K562 (cell line): ENCODE measurements around the gene ATCAY. TPM values are rescaled to one million over a fixed set of nuclear protein-coding genes. Genes with fewer than 3 reads are reported as not detected.

Experiments used
- ELF4 ChIP-seq: fragments of 450-650 bp; formaldehyde crosslinking; IDR thresholded peaks from 2 replicates; pipeline ENCODE4 v1.4.0; 2022; ENCODE audit warnings: missing genetic modification characterization
- MIER1 ChIP-seq: fragments of 450-650 bp; IDR thresholded peaks from 2 replicates; pipeline ENCODE4 v1.6.1; 2016; ENCODE audit warnings: antibody characterized with exemption, mild to moderate bottlenecking, low read depth
- POLR2H ChIP-seq: IDR thresholded peaks from 2 replicates; pipeline ENCODE4 v1.6.1; 2016; ENCODE audit warnings: missing genetic modification characterization, low read depth, mild to moderate bottlenecking, control low read depth, missing compliant biosample characterization, moderate library complexity
- SAP30 ChIP-seq: fragments of 200-600 bp; sonication (generic); IDR thresholded peaks from 2 replicates; pipeline ENCODE4 v1.6.1; 2012; ENCODE audit warnings: borderline replicate concordance, low read depth, mild to moderate bottlenecking, moderate library complexity, low read length, control low read depth, inconsistent platforms; ENCODE audit not compliant: insufficient read depth, poor library complexity, severe bottlenecking
- polyA plus RNA-seq, 8 experiments: library from polyadenylated mRNA; depleted of rRNA in 4 of 8; stranded (reverse) in 5 of 8; unstranded in 3 of 8; fragments of >200 nt; fragmentation: Nextera tagmentation in 2 of 8; fragmentation: Illumina TruSeq in 1 of 8; extraction: Ambion mirVana in 2 of 8; extraction: Trizol in 1 of 8; gene quantifications; 2 replicates each; pipeline versions ENCODE4 v1.2.1 to v1.2.3, GENCODE V29; 2011 to 2014; ENCODE audit warnings: inconsistent platforms in 1 of 8, missing spikeins in 1 of 8
- total RNA-seq, 7 experiments: library from RNA; depleted of rRNA in 6 of 7; stranded (reverse); fragments of >200 nt in 6 of 7; fragmentation: Illumina TruSeq in 2 of 7; extraction: Trizol in 2 of 7; gene quantifications; 2 replicates each; pipeline versions ENCODE4 v1.2.1 to v1.2.3, GENCODE V29; 2011 to 2021; ENCODE audit warnings: low replicate concordance in 1 of 7
- TF ChIP-seq, protein P1 (sequence below): fragments of 450-650 bp; IDR thresholded peaks from 2 replicates; pipeline ENCODE4 v1.6.1; 2016; ENCODE audit warnings: borderline replicate concordance
- TF ChIP-seq, protein P2 (sequence below): fragments of 250-450 bp; sonication (Bioruptor Pico); IDR thresholded peaks from 2 replicates; pipeline ENCODE4 v1.5.1; 2021; ENCODE audit warnings: mild to moderate bottlenecking

The ATCAY gene
- total and polyA plus RNA-seq, 9 of the 15 experiments (the other 6 are each of a cell fraction or from before 2014, with no cell fraction given), result not detected

DNA sequence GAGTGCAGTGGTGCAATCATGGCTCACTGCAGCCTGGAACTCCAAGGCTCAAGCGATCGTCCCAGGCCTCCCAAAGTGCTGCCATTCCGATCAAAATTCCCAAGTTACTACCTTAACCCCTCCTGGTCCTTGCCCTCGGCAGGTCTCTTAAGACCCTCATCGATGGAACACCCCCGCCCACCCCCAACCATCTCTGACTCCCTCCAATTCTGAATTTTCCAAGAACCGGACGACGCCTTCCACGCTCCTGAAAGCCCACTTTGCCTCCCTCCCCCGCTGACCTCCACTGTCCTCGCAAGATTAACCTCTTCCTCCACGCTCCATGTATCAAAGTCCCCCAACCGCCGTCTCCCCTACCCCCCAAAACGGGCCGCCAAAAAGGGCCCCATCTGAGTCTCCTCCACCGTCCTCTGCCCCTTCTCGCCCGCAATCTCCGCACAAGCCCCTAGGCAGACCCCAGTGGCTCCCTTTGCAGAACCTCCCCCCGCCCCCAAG lies 89.9 kb downstream of the ATCAY start (continued):
- TF ChIP-seq, protein P1, sequence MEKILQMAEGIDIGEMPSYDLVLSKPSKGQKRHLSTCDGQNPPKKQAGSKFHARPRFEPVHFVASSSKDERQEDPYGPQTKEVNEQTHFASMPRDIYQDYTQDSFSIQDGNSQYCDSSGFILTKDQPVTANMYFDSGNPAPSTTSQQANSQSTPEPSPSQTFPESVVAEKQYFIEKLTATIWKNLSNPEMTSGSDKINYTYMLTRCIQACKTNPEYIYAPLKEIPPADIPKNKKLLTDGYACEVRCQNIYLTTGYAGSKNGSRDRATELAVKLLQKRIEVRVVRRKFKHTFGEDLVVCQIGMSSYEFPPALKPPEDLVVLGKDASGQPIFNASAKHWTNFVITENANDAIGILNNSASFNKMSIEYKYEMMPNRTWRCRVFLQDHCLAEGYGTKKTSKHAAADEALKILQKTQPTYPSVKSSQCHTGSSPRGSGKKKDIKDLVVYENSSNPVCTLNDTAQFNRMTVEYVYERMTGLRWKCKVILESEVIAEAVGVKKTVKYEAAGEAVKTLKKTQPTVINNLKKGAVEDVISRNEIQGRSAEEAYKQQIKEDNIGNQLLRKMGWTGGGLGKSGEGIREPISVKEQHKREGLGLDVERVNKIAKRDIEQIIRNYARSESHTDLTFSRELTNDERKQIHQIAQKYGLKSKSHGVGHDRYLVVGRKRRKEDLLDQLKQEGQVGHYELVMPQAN, result peak; percentile 57; the same call in 1 of the 2 replicates
- TF ChIP-seq SAP30 (peak; percentile 4), ELF4 (CRISPR knock-in tag) (peak; percentile 70; the same call in 1 of the 2 replicates), MIER1 (no peak), POLR2H (tag) (no peak)
- TF ChIP-seq, protein P2, sequence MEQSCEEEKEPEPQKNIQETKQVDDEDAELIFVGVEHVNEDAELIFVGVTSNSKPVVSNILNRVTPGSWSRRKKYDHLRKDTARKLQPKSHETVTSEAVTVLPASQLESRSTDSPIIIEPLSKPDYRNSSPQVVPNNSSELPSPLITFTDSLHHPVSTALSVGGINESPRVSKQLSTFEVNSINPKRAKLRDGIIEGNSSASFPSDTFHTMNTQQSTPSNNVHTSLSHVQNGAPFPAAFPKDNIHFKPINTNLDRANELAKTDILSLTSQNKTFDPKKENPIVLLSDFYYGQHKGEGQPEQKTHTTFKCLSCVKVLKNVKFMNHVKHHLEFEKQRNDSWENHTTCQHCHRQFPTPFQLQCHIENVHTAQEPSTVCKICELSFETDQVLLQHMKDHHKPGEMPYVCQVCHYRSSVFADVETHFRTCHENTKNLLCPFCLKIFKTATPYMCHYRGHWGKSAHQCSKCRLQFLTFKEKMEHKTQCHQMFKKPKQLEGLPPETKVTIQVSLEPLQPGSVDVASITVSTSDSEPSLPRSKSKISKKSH, result no peak
